Bone marrow (tissue), 2 donors: Measurements from ENCODE around the gene ZNF786.
"Not testable (repeated sequence)": the region's sequence is repeated elsewhere in the genome, so short reads cannot be mapped to it uniquely, and the experiment has no call there.

ENCODE experiments used
- DNase-seq, 2 donors: peaks; one replicate each; lab custom pipeline; 2025; lab: John Stamatoyannopoulos, UW

ZNF786 gene

GRCh38 chr7:149084407-149084806 lies 6.1 kb downstream of the ZNF786 start:
- DNase-seq = no peak

- no peak for DNase-seq
Measured at GRCh38 chr7:149081914-149082313, 8.6 kb downstream of the ZNF786 start.

DNA sequence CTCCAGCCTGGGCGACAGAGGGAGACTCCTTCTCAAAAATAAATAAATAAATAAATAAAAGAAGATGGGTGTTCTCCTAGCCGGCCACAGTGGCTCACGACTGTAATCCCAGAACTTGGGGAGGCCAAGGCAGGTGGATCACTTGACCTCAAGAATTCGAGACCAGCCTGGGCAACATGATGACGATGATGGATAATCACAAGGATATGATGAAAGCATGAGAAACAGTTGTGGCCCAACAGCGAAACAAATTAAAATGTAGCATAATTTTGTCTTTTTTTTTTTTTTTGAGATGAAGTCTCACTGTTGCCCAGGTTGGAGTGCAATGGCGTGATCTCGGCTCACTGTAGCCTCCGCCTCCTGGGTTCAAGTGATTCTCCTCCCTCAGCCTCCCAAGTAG lies 12.9 kb downstream of the ZNF786 start:
- no peak for DNase-seq

- DNase-seq = no peak
Measured at GRCh38 chr7:149075286-149075685, 15.2 kb downstream of the ZNF786 start.

DNA sequence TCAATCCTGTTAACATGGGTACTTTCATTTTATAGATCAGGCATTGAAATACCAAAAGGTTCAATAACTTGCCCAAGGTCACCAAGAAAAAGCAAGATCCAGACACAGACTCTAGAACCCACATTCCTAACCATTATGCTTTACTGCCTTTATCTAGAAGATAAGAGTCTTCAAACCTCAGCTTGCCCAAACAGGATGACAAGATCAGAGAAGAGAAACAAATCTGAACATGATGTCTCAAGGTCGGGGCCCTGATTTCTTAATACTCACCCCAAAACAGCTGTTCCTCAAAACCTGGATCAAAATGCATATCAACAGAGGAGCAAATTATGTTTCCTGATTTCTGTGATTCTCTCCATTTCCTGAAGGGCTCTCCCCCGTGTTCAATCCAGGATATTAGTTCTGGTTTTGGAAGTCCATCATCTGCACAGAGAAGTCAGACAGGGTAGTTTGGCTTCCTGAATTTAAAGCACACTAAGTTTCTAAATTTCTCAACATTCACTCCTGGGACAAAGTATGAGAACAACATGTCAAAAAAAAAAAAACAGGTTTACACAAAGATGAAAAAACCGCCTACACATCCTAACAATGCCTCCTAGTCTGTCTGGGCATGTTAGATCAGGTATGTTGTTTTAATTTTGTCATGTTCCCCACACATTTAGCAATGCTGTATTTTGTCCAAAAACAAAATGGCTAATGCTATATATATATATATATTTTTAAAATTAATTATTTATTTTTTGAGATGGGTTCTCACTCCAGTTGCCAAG lies 16.2 kb downstream of the ZNF786 start:
- no peak for DNase-seq

DNA sequence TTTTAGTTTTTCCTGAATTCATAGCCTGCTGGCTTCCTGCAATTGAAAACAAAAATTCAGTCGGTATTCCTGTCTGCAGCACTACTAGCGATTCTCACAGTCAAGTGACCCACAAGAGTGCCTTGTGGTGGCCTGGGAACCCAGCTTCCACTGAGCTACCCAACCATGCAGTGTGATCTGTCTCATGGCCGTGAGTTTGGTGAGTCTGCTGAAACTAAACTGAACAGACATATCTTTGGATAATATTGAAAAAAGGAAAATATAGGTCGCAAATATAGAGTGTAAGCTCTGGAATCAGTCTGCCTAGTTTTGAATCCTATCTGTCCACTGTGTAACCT lies 18.1 kb downstream of the ZNF786 start:
- no peak for DNase-seq

DNA sequence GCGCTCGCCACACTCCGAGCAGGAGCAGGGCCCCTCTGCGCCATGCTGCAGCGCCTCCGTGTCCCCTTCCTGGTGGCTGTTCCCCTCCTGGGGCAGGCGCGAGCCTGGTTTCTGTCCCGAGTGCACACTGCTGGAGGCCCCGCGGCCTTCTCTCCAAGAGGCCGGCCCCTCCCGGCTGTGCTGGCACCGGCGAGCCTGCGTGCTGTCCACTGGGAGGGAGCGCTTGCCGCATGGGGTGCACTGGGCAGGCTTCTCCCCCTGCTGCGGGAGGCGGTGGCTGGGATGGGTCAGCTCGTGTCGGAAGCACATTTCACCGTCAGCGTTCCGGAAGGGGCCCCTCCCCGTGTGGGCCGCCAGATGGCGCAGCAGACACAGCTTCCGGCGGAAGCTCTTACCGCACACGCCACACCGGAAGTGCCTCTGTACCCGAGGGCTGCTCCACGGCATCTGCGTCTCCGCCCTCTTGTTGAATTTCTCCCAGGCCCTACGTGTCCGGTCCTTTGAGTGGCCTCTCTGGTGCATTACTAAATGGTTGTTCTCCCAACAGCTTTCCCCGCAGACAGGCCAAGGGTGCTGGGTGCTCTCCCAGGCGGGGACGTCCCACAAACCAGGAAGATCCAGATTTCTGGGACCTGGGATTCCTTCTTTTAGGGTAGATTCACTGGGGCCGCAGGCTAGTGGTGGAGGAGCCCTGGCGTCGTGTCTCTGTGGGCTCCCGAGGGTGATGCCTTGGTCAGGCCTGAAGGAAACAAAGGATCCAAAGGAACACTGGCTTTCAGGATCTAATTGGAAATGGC lies 18.7 kb downstream of the ZNF786 start:
- no peak for DNase-seq

GRCh38 chr7:149071182-149071635 lies 19.3 kb downstream of the ZNF786 start:
- DNase-seq = no peak

DNA sequence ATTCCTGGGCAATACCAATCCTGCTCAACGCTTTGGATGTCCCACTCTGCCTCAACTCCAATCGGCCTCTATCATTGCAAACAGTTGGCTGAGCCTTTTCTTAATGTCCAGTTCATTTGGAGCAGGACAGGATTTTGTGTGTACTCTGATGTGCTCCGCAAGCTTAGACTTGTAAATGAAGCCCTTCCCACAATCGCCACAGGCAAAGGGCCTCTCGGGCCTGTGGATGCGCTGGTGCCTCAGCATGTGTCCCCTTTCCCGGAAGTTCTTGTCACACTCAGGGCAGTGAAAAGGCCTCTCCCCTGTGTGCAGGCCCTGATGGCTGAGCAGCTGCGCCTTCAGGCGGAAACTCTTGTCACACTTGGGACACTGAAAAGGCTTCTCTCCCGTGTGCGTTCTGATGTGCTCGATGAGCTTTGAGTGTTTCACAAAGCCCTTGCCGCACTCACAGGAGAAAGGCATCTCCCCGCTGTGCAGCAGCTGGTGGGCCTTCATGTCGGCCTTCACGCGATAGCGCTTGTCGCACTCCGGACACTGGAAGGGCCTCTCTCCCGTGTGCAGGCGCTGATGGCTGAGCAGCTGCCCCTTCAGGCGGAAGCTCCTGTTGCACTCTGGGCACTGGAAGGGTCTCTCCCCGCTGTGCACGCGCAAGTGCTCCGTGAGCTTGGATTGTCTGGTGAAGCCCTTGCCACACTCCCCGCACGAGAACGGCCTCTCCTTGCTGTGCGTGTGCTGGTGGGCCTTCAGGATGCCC lies 20.0 kb downstream of the ZNF786 start:
- no peak for DNase-seq

DNA sequence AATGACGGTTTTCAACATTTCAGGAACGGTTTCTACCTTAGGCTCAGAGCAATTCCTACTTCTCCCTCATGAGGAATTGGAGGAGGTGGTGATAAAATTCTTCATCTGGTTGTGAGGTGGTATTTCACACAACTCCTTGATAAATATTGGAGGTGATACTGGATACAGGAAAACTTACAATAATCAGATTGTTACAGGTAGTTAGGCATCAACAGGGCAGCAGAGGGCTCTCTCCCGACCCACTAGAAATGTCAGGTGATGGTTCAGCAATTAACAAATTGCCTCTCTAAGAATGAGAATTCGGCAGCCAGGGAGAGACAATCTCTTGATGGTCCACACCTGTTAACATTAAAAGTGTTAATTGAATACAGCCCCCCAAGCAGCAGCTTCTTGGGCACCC lies 22.6 kb downstream of the ZNF786 start:
- DNase-seq = no peak

DNA sequence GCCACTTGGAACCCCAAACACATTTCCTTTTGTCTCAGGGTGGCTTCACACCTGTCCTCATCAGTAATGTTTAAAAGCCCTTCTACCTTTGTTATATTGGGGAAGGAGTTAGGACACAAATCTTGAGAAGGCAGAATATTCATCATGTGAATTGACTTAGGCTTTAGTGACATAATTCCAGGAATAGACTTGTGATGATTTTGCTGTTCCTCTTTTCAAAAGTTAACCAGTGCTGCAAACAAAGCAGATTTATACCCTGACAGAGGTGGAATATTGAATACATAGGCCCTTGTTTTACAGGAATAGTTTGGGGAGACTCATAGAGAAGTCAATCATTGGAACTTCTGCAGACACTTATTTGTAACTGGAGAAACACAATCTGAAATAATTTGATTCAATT lies 27.0 kb downstream of the ZNF786 start:
- no peak for DNase-seq

- not testable (repeated sequence) for DNase-seq
Measured at GRCh38 chr7:149062217-149062899, 28.2 kb downstream of the ZNF786 start.

DNA sequence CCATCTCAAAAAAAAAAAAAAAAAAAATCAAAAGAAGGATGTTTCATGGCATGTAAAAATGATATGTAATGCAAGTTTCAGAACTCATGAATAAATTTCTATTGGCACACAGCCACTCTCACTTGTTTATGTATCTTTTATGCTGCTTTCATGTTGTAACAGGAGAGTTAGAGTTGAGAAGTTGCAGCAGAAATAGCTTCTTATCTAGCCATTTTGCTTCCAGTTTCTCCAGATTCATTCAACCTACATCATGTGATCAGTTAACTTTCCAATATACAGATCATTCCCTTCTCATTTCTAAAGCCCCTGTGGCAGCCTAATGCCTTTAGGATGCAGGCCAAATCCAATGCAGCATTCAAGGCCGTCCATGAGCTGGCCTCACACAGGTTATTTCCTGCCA lies 30.4 kb downstream of the ZNF786 start:
- DNase-seq = no peak

DNA sequence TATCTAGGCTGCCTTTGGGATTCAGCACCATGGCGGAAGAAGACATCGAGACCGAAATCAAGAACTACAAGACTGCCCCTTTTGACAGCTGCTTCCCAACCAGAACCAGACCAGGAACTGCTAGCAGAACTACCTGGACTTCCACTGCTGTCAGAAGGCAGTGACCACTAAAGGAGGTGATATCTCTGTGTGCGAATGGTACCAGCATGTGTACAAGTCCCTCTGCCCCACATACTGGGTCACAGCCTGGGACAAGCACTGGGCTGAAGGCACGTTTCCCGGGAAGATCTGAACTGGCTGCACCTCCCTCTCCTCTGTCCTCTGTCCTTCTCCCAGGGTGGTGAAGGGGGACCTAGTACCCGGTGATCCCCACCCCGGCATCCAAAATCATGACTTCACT lies 36.6 kb downstream of the ZNF786 start:
- no peak for DNase-seq

DNA sequence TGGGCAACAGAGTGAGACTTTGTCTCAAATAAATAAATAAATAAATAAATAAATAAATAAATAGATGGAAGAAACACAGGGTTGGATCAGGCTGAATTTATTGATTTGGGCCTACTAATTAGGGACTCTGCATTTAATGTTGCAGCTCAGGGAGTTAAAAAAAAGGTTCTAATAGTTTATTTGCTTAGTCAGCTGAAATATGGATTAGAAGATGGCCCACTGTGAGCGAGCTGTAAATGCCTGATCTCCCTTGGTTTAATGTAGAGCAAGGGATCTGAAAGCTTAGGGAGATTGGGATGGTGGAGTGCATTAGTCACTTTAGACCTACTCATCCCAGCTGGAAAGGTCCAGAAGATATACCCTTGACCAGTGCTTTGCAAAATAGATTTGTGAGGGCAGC lies 37.1 kb downstream of the ZNF786 start:
- DNase-seq = no peak

- no peak for DNase-seq
Measured at GRCh38 chr7:149050941-149051340, 39.6 kb downstream of the ZNF786 start.

GRCh38 chr7:149048805-149049204 lies 41.7 kb downstream of the ZNF786 start:
- no peak for DNase-seq

DNA sequence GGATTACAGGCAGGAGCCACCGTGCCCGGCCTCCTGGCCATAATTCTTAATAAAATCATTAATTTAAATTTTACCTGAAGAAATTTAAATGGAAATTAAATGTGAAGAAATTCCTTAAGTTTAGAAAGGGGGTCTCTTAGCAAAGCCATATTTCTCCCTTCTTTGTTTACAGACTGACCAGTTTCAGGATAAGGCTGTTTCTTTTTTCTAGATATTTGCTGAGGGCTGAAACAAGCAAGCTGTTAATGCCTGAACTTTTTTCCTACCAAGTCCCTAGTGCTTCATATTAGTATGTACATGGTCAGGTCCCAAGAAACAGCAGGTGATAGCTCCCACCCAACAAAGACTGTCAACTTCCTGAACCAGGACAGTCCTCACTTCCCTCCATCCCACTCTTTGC lies 44.1 kb downstream of the ZNF786 start:
- no peak for DNase-seq

DNA sequence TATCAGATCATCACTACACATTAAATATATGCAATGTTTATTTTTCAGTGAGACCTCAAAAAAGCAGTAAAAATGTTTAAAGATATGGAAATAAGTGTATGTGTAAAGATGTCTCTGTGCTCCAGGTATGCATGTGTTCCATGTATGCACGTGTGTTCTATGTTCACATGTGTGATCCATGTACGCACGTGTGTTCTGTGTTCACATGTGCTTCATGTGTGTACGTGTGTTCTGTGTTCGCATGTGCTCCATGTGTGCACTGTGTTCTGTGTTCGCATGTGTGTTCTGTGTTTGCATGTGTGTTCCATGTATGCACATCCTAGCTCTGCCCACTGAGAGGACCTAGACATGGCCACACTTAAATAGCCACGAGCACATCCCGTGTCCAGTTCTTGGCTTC lies 46.6 kb downstream of the ZNF786 start:
- no peak for DNase-seq

- no peak for DNase-seq
Measured at GRCh38 chr7:149041350-149041749, 49.2 kb downstream of the ZNF786 start.

DNA sequence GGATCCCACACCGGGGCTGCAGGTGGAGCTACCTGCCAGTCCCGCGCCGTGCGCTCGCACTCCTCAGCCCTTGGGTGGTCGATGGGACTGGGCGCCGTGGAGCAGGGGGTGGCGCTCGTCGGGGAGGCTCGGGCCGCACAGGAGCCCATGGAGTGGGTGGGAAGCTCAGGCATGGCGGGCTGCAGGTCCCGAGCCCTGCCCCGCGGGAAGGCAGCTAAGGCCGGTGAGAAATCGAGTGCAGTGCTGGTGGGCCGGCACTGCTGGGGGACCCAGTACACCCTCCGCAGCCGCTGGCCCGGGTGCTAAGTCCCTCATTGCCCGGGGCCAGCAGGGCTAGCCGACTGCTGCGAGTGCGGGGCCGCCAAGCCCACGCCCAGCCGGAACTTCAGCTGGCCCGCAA lies 51.9 kb downstream of the ZNF786 start:
- DNase-seq = not testable (repeated sequence)

DNA sequence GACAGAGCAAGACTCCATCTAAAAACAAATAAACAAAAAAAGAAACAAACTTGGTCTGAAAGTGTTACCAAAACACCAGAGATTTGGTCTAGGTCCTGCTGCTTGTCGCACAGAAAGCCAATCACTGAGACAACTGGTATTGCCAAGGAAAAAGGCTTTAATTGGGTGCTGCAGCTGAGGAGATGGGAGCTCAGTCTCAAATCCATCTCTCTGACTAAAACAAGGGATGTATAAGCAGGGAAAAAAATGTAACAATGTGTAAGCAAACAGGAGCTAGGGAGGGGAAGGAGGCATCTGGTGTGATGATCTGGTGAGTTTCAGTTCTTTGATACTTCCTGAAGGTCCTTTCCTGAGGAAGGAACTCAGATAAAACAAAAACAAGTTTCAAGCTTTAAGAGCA lies 53.8 kb downstream of the ZNF786 start:
- DNase-seq = no peak
